ENCODE measurements around the gene FLCN. TPM values are rescaled to one million over a fixed set of nuclear protein-coding genes. Genes with fewer than 3 reads are reported as not detected.

The FLCN gene
- total and polyA plus RNA-seq, 2 experiments from 2014 or later, result 12.1 to 36.6 TPM

GRCh38 chr17:17179371-17179827 is 57.6 kb downstream of the FLCN start:
- Histone ChIP-seq H3K9me2 (ENCODE audit: insufficient read depth) (no peaks in the 10 kb centered on the region), H3K27me3 (ENCODE audit: insufficient read depth) (no peaks in the 10 kb centered on the region), H3K79me2 (replicated peaks; ENCODE audit: insufficient read depth) (no peaks in the 10 kb centered on the region), H3F3A (replicated peaks; ENCODE audit: low read depth) (no peaks in the 10 kb centered on the region), H3K4me2 (no peak overlapping the region), H3K4me3 (no peak overlapping the region), H3K36me3 (ENCODE audit: insufficient read depth) (no peaks in the 10 kb centered on the region; the same call in 1 of the 2 replicates), H3K4me1 (ENCODE audit: insufficient read depth) (no peaks in the 10 kb centered on the region), H2AFZ (no peak overlapping the region), H4K20me1 (replicated peaks; ENCODE audit: insufficient read depth) (no peaks in the 10 kb centered on the region; the same call in 1 of the 2 replicates), H3K27ac (ENCODE audit: low read depth) (no peak overlapping the region)
- Mint-ChIP-seq H3K27ac (no peak overlapping the region), H3K27me3 (ENCODE audit: insufficient read depth, low read depth, poor library complexity) (no peaks in the 10 kb centered on the region), H3K4me3 (no peak overlapping the region), H3K4me1 (peaks cover under 1% of the 10 kb centered on the region; the same call in 1 of the 3 replicates), H3K9me3 (no peaks in the 10 kb centered on the region), H3K36me3 (ENCODE audit: low read depth) (peaks cover 35% of the 10 kb centered on the region)
- TF ChIP-seq NANOG (IDR thresholded peaks at IDR 0.05; ENCODE audit: borderline replicate concordance), result no peak
- no peak for TF ChIP-seq CREB1 (CRISPR knock-in tag; IDR thresholded peaks at IDR 0.05; ENCODE audit: low read depth)
- no peak for TF ChIP-seq STAT1 (IDR thresholded peaks at IDR 0.05; ENCODE audit: unreplicated experiment)
- TF ChIP-seq ZNF462 (CRISPR knock-in tag; IDR thresholded peaks at IDR 0.05), result no peak
- DNase-seq (ENCODE audit: low spot score), result no peak
- no peak for ATAC-seq

GRCh38 chr17:17177176-17177575 is 59.8 kb downstream of the FLCN start:
- H3K4me3 ChIP-seq, result no peak overlapping the region
- no peaks in the 10 kb centered on the region; the same call in 1 of the 2 replicates for H4K20me1 ChIP-seq (replicated peaks; ENCODE audit: insufficient read depth)
- ATAC-seq (no peak), DNase-seq (ENCODE audit: low spot score) (no peak)
- Mint-ChIP-seq H3K27me3 (ENCODE audit: insufficient read depth, low read depth, poor library complexity) (peaks cover 2% of the 10 kb centered on the region), H3K4me3 (no peak overlapping the region), H3K4me1 (peaks cover 4% of the 10 kb centered on the region; the same call in 2 of the 3 replicates), H3K27ac (no peak overlapping the region), H3K36me3 (ENCODE audit: low read depth) (peaks cover 45% of the 10 kb centered on the region), H3K9me3 (no peaks in the 10 kb centered on the region)
- H3F3A ChIP-seq (replicated peaks; ENCODE audit: low read depth), result no peaks in the 10 kb centered on the region
- H2AFZ ChIP-seq, result no peak overlapping the region
- no peaks in the 10 kb centered on the region for H3K27me3 ChIP-seq (ENCODE audit: insufficient read depth)
- H3K79me2 ChIP-seq (replicated peaks; ENCODE audit: insufficient read depth), result no peaks in the 10 kb centered on the region
- no peaks in the 10 kb centered on the region for H3K4me1 ChIP-seq (ENCODE audit: insufficient read depth)
- H3K36me3 ChIP-seq (ENCODE audit: insufficient read depth), result no peaks in the 10 kb centered on the region; the same call in 1 of the 2 replicates
- no peak for TF ChIP-seq POLR2AphosphoS5 (IDR thresholded peaks at IDR 0.05; ENCODE audit: low read depth)
- TF ChIP-seq, protein P1, sequence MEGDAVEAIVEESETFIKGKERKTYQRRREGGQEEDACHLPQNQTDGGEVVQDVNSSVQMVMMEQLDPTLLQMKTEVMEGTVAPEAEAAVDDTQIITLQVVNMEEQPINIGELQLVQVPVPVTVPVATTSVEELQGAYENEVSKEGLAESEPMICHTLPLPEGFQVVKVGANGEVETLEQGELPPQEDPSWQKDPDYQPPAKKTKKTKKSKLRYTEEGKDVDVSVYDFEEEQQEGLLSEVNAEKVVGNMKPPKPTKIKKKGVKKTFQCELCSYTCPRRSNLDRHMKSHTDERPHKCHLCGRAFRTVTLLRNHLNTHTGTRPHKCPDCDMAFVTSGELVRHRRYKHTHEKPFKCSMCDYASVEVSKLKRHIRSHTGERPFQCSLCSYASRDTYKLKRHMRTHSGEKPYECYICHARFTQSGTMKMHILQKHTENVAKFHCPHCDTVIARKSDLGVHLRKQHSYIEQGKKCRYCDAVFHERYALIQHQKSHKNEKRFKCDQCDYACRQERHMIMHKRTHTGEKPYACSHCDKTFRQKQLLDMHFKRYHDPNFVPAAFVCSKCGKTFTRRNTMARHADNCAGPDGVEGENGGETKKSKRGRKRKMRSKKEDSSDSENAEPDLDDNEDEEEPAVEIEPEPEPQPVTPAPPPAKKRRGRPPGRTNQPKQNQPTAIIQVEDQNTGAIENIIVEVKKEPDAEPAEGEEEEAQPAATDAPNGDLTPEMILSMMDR (conservative IDR thresholded peaks at IDR 0.05; ENCODE audit: low read depth in 2 of 2), result no peak
- H3K9me2 ChIP-seq (ENCODE audit: insufficient read depth), result no peaks in the 10 kb centered on the region
- H3K27ac ChIP-seq (ENCODE audit: low read depth), result no peak overlapping the region
- no peak overlapping the region for H3K4me2 ChIP-seq

All from GM23338 (cell line).